GM11168 (cell line): ENCODE results near the gene CACNA1C.

Source experiments
- in situ Hi-C: fragments of 300-500 bp; cut with MboI; formaldehyde crosslinking; loops from one replicate; pipeline ENCODE4 v1.12.0; 2022; ENCODE audit warnings: low sequenced_read_pairs; ENCODE audit not compliant: unreplicated experiment

The CACNA1C gene

GRCh38 chr12:2610358-2610757, 557.6 kb downstream of the CACNA1C start:
- in situ Hi-C loops, result no loop called here

- in situ Hi-C loops, result no loop called here
Observed at GRCh38 chr12:2613326-2614073, 560.7 kb downstream of the CACNA1C start.

DNA sequence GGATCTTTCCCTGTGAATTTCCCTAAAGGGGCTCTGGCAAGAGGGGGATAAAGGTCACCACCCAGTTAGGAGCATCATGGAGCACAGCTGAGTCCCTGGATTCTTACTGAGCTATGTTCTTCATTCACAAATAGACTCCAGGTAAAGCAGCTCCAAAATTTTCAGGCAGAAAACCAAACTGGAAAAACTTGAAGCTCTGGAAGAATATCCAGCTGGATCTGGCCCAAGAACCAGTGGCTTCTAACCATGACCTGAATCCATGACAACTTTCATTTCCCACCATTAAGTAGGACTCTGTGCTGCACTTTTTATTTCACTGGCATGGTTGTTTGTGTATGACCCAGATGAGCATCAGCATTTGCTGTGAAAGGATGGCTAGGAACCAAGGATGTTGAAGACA, 561.6 kb downstream of the CACNA1C start:
- in situ Hi-C loops, result no loop called here

- in situ Hi-C loops, result no loop called here
Observed at GRCh38 chr12:2615665-2616402, 563.0 kb downstream of the CACNA1C start.

- in situ Hi-C loops, result no loop called here
Observed at GRCh38 chr12:2616763-2617162, 564.0 kb downstream of the CACNA1C start.

DNA sequence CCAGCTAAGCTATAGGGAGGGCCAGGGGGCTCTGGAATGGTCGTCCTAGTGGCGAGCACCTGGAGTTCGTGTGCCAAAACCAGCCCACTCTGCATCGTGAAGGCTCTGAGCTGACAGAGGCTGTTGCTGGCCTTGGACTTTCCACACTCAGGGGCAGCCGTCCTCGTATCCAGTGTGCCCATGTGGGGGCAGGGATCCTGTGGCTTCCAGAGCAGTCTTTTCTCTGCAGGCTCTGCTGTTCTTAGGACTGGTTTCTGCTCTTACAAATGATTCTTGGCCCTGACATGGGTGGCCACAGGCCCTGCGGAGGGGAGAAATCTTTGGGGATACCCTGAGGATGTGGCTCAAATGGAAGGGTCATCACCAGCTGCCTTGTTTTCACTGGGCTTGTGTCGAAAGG, 564.6 kb downstream of the CACNA1C start:
- in situ Hi-C loops, result no loop called here

- in situ Hi-C loops, result no loop called here
Observed at GRCh38 chr12:2618291-2618995, 565.7 kb downstream of the CACNA1C start.

DNA sequence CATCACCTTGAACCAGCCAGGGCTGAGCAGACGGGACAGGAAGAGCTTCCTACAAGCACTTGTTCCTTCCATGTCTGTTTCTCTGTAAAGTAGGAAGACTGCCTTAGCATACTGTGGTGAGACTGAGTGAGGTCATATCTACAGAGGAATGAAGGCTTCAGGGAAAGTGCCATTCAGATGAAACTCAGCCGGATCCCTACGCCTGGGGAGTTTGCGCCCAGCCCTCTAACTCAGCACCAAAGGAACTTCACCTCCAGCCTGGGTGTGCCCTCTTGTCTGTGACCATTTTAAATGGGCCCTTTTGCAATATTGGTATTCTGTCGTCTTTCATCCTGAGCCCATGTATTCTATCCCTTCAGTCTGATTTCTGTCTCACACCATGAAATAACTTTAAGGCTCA, 566.3 kb downstream of the CACNA1C start:
- in situ Hi-C loops, result no loop called here

DNA sequence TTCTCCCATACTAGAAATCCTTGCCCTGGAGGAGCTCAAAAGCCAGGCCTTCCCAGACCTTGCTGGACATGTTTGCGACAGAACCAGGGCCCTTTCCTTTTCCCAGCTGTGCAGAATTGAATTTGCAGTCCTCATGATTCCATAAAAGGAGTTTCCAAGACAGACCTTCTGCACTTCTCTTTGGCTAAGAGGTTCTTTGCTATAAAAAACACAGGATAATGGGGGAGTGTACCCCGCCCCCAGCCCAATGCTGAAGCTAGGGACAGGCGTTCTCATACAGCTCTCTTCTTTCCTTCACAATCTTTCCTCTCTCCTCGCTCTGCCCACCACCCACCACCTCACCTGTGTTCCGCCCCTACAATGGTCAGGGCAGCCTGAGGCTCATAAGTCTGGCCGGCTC, 569.7 kb downstream of the CACNA1C start:
- in situ Hi-C loops, result no loop called here

DNA sequence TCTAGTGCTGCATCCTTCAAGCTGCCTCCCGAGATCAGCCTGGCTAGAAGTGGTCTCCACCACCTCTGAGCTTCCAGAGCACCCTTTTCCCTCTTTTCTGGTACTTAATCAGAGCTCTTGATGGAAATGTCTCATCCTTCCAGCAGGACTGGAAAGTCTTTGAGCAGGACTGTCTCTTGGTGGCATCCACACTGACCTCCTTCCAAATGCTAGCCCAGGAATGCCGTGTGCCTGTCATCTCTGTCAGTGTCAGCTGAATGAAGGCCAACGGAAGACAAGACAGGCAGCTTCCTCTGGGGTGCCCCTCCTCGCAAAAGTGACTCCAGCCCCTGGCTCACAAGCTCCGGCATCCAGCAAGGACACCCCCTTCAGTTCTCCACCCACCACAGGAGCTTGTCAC, 570.7 kb downstream of the CACNA1C start:
- in situ Hi-C loops, result no loop called here

DNA sequence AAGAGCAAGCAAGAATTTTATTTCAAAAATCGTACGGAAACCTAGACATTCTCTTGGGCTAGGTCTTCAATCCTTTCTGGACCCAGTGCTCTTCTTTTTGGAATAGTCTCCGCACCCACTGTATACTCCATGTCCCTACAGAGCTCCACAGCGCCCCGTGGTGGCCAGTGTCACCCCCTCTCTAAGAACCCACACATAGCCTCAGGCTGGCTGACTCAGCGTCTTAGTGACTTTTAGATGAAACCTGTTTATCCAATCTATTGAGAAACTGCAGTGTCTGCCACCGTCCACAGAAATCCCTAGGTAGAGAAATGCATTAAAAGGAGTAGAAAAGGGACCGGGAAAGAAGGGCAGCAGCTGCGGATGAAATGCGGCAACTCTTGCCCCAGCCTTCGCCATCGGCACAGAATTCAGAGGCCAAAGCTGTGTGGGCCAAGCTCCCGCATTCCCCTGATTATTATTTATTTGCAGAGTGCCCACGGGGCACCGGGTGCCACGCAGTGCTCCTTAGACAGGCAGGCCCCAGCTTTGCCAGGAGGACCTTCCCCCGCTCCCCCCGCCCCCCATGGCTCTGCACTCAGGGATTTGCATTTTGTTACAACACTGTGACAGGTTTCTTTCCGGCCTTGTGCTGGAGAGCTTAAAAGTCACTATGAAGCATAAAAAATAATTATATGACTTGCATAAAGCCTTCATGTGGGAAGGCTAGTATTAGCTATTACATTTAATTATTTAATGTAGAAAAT, 571.9 kb downstream of the CACNA1C start:
- in situ Hi-C loops, result no loop called here

GRCh38 chr12:2625289-2625612, 572.5 kb downstream of the CACNA1C start:
- in situ Hi-C loops, result no loop called here

DNA sequence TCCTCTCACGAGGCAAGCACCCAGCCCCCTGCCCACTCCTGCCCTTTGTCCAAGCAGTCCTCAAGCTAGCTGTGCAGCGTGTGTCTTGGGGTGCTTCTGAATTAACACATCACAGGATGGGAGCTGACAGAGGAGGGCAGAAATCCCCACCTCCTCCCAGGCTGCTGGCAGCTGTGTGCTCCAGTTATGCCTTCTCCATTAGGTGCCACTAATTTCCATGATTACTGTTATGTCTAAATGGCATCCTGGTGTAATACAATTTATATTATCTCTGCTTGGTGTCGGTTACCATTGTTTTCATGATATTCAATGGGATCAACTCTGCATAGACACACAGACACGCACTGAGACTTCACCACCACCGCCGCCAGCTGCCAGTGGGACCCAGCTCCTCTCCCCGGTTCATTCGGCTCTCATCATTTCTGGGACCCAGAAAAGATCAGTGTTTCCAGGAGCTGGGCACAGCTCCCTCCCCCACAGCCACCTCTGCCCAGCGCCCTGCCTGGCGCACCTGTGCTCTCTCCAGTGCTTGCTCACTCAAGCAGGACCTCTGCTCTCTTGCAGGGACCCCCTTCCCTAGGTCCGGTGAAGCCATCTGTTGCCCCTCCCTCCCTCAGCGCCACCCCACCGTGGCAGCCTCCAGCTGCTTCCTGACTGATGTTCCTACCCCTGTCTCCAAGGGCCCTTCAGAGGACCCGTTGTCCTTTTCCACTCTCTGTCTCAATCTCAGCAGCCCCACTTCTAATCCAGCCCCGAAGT, 574.5 kb downstream of the CACNA1C start:
- in situ Hi-C loops, result no loop called here

- in situ Hi-C loops, result no loop called here
Observed at GRCh38 chr12:2627835-2628191, 575.0 kb downstream of the CACNA1C start.

GRCh38 chr12:2628401-2628800, 575.6 kb downstream of the CACNA1C start:
- in situ Hi-C loops, result no loop called here

DNA sequence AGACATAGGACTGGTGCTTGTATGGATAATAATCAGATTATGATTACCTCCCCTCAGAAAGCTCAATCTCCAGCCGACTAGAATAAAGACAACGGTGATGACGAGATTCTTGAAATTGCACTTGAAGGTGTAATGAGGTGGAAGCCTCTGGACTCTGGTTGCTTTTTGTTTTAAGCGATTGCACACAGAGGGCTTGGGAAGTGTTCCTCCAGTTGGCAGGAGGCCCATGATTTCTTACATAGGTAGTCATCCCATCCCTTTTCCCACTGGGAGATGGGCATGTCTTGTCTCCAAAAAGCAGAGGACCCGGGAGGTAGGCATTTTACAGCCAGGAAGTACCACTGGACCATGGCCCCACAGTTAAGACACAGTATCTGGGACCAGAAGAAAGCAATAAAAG, 576.3 kb downstream of the CACNA1C start:
- in situ Hi-C loops, result no loop called here

DNA sequence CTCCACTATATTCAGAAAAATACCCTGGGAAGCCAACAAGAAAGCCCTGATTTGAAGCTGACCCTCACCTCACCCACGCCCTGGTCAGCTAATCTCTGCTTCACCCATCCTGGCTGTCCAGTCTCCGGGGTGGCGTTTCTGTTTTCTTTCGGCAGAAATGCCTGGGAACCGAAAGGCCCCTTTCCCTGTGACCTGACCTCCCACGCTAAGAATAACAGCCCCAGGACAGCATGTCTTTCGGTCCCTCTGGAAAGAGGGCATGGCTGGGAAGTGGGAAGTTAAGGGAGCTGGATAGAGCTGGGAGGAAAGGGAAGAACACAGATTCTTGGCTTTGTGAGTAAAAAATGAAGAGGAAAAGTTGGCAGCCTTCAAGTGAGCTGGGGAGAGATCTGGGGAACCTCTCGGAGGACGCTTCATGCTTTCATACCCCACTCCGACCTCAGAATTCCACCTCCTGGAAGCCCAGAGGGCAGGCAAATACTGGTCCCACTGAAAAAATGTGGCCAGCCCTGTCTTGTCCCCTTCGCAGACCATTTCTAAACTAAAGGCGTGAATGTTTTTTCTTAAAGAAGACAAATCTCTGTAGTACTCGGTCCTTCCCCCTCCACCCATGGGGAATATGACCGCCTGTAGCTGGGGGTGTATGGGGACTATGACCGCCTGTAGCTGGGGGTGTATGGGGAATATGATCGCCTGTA, 579.0 kb downstream of the CACNA1C start:
- in situ Hi-C loops, result no loop called here

DNA sequence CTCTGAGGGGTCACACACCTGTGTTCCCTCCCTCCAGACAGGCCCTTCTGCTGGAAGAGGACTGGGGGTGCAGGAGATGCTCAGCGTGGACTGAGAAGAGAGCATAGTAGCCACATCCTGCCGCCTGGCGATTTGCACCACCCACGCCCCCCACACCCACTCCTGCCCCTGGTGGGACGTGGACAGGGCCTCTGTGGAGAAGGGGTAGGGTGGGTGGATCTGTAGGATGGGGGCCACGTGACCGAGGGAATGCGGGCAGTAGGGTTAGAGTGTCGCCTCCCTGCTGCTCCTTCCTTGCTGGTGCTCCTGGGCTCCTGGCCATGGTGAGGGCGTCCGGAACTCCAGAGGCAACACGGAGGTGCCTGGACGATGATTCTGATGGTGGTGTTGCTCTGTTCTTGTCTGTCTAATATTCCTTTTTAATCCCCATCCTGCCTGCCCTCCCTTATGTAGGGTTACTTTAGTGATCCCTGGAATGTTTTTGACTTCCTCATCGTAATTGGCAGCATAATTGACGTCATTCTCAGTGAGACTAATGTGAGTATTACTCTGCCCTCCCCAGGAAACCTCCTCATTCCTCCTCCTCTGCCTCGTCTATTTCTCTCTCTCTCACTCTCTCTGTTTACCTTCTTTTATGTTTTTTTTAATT, 580.5 kb downstream of the CACNA1C start:
- in situ Hi-C loops, result no loop called here

GRCh38 chr12:2633825-2634200, 581.0 kb downstream of the CACNA1C start:
- in situ Hi-C loops, result no loop called here
